Esophagus (tissue), 2 donors: ENCODE measurements around the gene TP53I13. TPM values are rescaled to one million over a fixed set of nuclear protein-coding genes. Genes with fewer than 3 reads are reported as not detected.

Experiments used
- H3K27ac ChIP-seq, 2 donors: one replicate each; pipeline ENCODE4 v1.5.1; 2013; ENCODE audit warnings: low read depth in 2 of 2, mild to moderate bottlenecking in 2 of 2, inconsistent platforms in 1 of 2, low read length in 1 of 2, moderate library complexity in 1 of 2
- H3K27me3 ChIP-seq, 2 donors: one replicate each; pipeline ENCODE4 v1.6.1; 2013; ENCODE audit warnings: low read length in 2 of 2, control low read depth in 1 of 2, mild to moderate bottlenecking in 1 of 2; ENCODE audit not compliant: insufficient read depth in 2 of 2, control insufficient read depth in 1 of 2
- H3K36me3 ChIP-seq, 2 donors: one replicate each; pipeline ENCODE4 v1.6.1; 2013; ENCODE audit warnings: low read length in 1 of 2; ENCODE audit not compliant: control insufficient read depth in 2 of 2, insufficient read depth in 2 of 2
- H3K4me1 ChIP-seq, 2 donors: one replicate each; pipeline ENCODE4 v1.6.1; 2013; ENCODE audit warnings: low read length in 1 of 2; ENCODE audit not compliant: control insufficient read depth in 2 of 2, insufficient read depth in 2 of 2
- H3K4me3 ChIP-seq, 2 donors: one replicate each; pipeline ENCODE4 v1.5.1; 2013; ENCODE audit warnings: low read length in 2 of 2, mild to moderate bottlenecking in 2 of 2, low read depth in 1 of 2, moderate library complexity in 1 of 2
- H3K9me3 ChIP-seq, 2 donors: one replicate each; pipeline ENCODE4 v1.6.1; 2013; ENCODE audit warnings: mild to moderate bottlenecking in 2 of 2, low read depth in 1 of 2, low read length in 1 of 2, moderate library complexity in 1 of 2; ENCODE audit not compliant: control insufficient read depth in 2 of 2, insufficient read depth in 1 of 2
- WGBS, 2 donors: extraction: QIAGEN DNeasy Blood & Tissue Kit; methylation state at CpG; one replicate each; pipeline ENCODE4 v1.1.7; 2013; 5-methylcytosine and 5-hydroxymethylcytosine counted together
- polyA plus RNA-seq, 2 donors: library from polyadenylated mRNA; stranded (reverse); fragments of 200-250 nt; gene quantifications; one replicate each; pipeline ENCODE4 v1.2.3, GENCODE V29; 2013
- donor health status: healthy with polysubstance abuse.
- donor health status: Bipolar disorder and iron deficiency.

The TP53I13 gene
- polyA plus RNA-seq, 2 donors: 30.1 to 43.7 TPM

DNA sequence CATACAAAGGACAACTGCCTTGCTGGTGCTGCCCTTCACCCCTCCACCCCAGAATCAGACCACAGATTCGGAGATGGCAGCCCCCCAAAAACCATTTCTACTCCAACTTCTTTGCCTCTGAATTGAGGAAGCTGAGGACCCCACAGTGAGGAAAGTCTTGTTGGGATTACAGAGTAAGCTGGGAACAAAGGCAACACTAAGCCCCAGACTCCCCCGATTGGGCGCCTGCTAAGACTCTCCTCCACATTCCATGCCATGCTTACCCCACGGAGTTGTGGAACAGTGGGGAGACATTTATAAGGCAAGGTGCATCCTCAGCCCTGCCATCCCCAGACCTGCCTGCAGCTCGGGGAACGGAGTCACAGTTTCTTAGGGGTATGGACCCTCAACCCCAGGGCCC, 19.1 kb downstream of the TP53I13 start:
- Histone ChIP-seq H3K4me3 (peak overlapping the region in 1 of 2 donors; percentile 78), H3K36me3 (peaks cover 0 to 5% of the 10 kb centered on the region in 2 donors), H3K27me3 (no peaks in the 10 kb centered on the region), H3K9me3 (no peaks in the 10 kb centered on the region), H3K27ac (no peak overlapping the region), H3K4me1 (peaks cover 19 to 60% of the 10 kb centered on the region in 2 donors)
- WGBS, 2 donors: 57 to 68% methylated on average over 6 of the region's 6 CpGs

DNA sequence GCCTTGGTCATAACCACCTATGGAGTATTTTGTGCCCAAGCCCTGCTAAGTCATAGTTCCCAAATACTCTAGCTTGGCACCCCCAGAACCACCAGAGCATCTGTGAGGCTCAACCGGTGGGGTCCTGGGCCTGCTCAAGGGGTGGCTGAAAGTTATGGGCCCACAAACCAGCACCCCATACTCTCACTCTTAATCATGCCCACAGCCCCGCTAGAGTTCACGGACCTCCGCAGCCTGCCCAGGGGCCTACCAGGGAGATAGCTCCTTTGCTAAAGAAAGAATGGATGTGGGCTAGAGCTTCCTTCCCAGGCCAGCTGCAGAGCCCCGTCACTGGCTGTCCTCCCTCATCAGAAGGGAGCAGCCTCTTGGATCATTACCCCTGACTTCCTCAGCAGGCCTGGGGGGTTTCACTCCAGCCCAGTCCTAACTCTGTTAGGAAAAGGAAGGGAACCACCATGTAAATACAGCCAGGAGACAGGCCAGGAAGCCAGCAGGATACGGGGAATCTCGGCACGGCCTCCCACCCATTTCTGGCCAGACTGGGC, 19.6 kb downstream of the TP53I13 start:
- 14 to 22% methylated on average over 8 of the region's 8 CpGs for WGBS, 2 donors
- no peaks in the 10 kb centered on the region for H3K27me3 ChIP-seq
- H3K4me3 ChIP-seq: peak overlapping the region; percentile 78 to 80
- H3K36me3 ChIP-seq: peaks cover 0 to under 1% of the 10 kb centered on the region in 2 donors
- peak overlapping the region; percentile 72 to 84 for H3K27ac ChIP-seq
- H3K4me1 ChIP-seq: peaks cover 16 to 56% of the 10 kb centered on the region in 2 donors
- no peaks in the 10 kb centered on the region for H3K9me3 ChIP-seq

DNA sequence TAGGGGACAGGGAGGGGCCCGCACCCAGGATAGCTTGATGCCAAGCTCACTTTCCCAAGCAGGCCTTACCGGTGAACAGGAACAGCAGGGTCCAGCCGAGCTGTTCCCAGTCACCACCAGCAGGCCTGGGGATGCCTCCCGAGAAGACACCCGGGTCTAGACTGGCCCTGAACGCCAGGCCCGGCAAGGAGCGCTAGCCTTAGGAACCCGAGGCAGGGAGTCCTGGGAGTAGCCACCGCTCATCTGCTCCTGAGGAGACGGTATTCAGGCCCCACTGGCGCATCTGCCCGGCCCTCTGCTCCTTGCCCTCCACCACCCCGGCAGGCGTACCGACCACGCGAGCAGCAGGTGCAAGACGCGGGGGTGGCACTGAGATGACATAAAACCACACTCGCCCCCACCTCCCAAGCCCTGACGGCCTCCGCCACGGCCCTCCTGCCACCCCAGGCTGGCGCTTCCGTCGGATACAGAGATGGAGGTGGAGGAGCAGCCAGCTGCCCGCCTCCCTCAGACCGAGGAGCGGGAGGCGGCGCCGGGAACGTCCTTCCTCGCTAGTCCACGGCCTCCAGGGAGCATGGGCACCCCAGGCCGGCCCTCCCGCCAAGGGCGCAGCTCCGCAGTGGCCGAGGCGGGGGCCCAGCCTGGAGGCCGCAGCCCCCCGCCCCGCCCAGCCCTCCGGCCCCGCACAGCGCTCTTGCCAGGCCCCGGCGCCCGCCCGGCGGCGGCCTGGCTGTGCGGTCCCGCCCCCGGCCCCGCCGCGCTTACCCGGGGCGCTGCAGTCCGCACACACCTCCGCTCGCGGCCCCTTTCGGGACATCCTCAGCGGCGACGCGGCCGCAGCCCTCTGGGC, 20.3 kb downstream of the TP53I13 start:
- Histone ChIP-seq H3K27me3 (no peaks in the 10 kb centered on the region), H3K4me3 (peak overlapping the region; percentile 78 to 80), H3K4me1 (peaks cover 13 to 49% of the 10 kb centered on the region in 2 donors), H3K27ac (peak overlapping the region; percentile 72 to 84), H3K9me3 (no peaks in the 10 kb centered on the region), H3K36me3 (no peaks in the 10 kb centered on the region)
- 1% methylated on average over 40 to 72 of the region's 72 CpGs for WGBS, 2 donors

- peaks cover 20 to 46% of the 10 kb centered on the region in 2 donors for H3K4me1 ChIP-seq
- WGBS, 2 donors: 4 to 7% methylated on average over 37 to 70 of the region's 70 CpGs
- peak within 1 kb of the TSS; percentile 90 to 92 for H3K27ac ChIP-seq
- H3K36me3 ChIP-seq: no peaks in the 10 kb centered on the region
- peak within 1 kb of the TSS; percentile 78 to 80 for H3K4me3 ChIP-seq
- no peaks in the 10 kb centered on the region for H3K27me3 ChIP-seq
- no peaks in the 10 kb centered on the region for H3K9me3 ChIP-seq
These were observed 21.3 kb downstream of the TP53I13 start, which contains the start of gene GIT1 for GRCh38 chr17:29589524-29590410. Gene GIT1 (minus strand): TSS chr17:29589648. CDS start chr17:29589378, 270 bp downstream.

DNA sequence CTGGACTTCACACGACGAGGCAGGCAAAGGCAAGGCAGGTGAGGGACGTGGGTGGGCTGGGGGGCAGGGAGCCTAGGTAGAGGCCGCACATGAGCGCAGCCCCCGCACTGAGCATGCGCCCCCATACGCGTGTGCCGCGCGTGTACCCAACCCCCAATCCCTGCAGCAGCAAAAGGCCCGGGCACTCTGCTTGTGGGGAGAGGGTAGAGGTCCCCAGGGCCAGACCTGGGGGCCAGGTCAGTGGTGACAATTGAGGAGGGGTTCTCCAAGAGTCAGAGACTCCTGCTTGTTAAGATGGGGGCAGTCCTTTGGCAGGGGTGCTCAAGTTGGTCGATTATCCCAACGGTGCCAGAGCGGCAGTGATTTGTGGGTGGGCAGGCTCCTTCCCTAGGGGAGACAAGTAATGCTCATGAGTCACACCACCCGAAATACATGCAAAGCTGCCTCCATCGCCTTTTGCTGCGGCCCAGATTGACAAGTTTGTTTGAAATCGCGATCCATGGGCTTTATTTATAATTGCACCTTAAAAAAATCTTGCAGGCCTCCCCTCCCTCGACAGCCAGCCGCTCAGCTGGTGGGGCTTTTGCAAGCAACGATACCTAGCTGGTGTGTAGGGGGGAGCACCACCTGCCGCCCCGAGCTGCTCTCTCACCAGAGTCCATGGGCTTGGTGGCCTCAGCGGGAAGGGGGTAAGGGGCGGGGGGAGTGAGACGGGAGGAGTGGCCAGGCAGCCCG, 22.1 kb downstream of the TP53I13 start:
- Histone ChIP-seq H3K27ac (peak overlapping the region; percentile 90 to 92), H3K9me3 (no peaks in the 10 kb centered on the region), H3K36me3 (no peaks in the 10 kb centered on the region), H3K4me3 (peak overlapping the region; percentile 3 to 78), H3K27me3 (no peaks in the 10 kb centered on the region), H3K4me1 (peaks cover 20 to 46% of the 10 kb centered on the region in 2 donors)
- 16 to 31% methylated on average over 30 of the region's 30 CpGs for WGBS, 2 donors

- WGBS, 2 donors: 2 to 13% methylated on average over 29 to 31 of the region's 31 CpGs
- H3K9me3 ChIP-seq: no peaks in the 10 kb centered on the region
- H3K36me3 ChIP-seq: no peaks in the 10 kb centered on the region
- H3K27ac ChIP-seq: peak overlapping the region; percentile 90 to 92
- peaks cover 20 to 46% of the 10 kb centered on the region in 2 donors for H3K4me1 ChIP-seq
- peak overlapping the region in 1 of 2 donors; percentile 1 for H3K4me3 ChIP-seq
- H3K27me3 ChIP-seq: no peaks in the 10 kb centered on the region
These were observed 22.7 kb downstream of the TP53I13 start for GRCh38 chr17:29591146-29591736.

GRCh38 chr17:29591737-29592608, 23.5 kb downstream of the TP53I13 start:
- Histone ChIP-seq H3K4me3 (peak overlapping the region in 1 of 2 donors; percentile 1), H3K4me1 (peaks cover 20 to 40% of the 10 kb centered on the region in 2 donors)

More at GRCh38 chr17:29591737-29592608, 23.5 kb downstream of the TP53I13 start:
- Histone ChIP-seq H3K36me3 (no peaks in the 10 kb centered on the region), H3K9me3 (no peaks in the 10 kb centered on the region), H3K27ac (peak overlapping the region; percentile 90 to 92), H3K27me3 (no peaks in the 10 kb centered on the region)
- 8 to 14% methylated on average over 25 of the region's 25 CpGs for WGBS, 2 donors
